Measurements from ENCODE around the gene LMO1.
A peak's percentile ranks its signal among the peaks of the same experiment; 100 is the strongest.

The LMO1 gene

DNA sequence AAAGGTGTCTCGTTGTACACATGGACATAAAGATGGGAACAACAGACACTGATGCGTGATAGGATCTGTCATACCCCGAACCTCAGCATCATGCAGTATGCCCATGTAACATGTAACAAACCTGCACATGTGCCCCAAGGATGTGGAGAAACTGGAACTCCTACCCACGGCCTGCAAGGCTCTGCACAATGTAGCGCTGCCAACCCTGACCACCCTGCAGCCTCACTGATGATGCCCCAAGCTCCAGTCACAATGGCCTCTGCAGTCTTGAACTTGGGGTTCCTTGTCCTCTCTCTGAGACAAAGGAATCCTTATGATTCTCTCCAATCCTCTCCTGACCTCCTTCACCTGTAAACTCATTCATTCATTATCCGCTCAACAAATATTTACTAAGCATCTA, 14.2 kb downstream of the LMO1 start:
- ChIA-PET POLR2A (no interaction called here), CTCF (interaction anchor here (1.0 to 1.8 kb wide), 3 partner anchors 14 to 29 kb away, joined by 3 to 11 read pairs (median 4); partner anchors contain the start of gene LMO1)
- H3K4me3 ChIP-seq (ENCODE audit: low read depth, low read length): no peak overlapping the region
- no peak for DNase-seq (ENCODE audit: low read depth, low spot score)
- TF ChIP-seq, protein P1, sequence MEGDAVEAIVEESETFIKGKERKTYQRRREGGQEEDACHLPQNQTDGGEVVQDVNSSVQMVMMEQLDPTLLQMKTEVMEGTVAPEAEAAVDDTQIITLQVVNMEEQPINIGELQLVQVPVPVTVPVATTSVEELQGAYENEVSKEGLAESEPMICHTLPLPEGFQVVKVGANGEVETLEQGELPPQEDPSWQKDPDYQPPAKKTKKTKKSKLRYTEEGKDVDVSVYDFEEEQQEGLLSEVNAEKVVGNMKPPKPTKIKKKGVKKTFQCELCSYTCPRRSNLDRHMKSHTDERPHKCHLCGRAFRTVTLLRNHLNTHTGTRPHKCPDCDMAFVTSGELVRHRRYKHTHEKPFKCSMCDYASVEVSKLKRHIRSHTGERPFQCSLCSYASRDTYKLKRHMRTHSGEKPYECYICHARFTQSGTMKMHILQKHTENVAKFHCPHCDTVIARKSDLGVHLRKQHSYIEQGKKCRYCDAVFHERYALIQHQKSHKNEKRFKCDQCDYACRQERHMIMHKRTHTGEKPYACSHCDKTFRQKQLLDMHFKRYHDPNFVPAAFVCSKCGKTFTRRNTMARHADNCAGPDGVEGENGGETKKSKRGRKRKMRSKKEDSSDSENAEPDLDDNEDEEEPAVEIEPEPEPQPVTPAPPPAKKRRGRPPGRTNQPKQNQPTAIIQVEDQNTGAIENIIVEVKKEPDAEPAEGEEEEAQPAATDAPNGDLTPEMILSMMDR (IDR thresholded peaks at IDR 0.05; ENCODE audit: insufficient read depth, low read length, missing control alignments): no peak

DNA sequence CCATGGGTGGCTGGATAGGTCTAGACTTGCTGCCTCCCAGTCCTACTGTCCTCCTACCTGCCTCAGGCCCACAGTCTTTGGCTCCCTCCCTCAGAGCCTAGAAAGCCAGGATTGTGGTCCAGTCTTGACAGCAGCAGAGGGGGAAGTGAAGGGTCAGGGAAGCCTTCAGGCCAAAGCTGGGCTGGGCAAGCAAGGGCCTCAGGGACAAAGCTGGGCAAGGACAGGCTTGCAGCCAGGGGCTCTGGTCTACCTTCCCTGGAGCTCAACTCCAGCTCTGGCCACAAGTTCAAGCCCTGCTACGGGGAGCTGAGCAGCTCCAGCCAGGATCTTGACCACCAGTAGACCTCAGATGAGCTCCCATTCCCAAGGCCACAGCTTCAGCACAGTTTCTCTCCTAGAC, 14.9 kb downstream of the LMO1 start:
- TF ChIP-seq, protein P1 (IDR thresholded peaks at IDR 0.05; ENCODE audit: insufficient read depth, low read length, missing control alignments): no peak
- no peak for DNase-seq (ENCODE audit: low read depth, low spot score)
- ChIA-PET CTCF (interaction anchor here (1.6 to 3.4 kb wide), 3 partner anchors 15 to 28 kb away, joined by 4 to 11 read pairs (median 11); partner anchors contain the start of gene LMO1), POLR2A (no interaction called here)
- no peak overlapping the region for H3K4me3 ChIP-seq (ENCODE audit: low read depth, low read length)

DNA sequence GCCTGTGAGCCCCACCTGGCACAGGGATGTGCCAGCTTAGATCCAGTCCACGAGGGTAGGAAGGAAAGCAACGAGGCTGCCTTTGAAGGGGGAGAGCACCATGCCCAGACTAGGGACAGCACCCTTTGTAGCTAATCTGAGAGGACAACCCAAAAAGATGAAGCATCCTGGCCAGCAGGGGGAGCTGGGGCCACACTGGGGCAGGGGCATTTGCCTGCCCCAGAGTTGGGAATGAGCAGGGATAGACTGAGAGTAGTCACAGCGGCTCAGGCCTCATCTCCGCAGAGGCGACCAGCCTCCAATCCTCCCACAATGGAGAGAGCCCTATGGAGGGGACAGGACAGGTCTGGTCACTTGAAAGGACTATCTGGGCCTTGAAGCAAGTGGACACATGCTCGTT, 16.4 kb downstream of the LMO1 start:
- DNase-seq (ENCODE audit: low read depth, low spot score): no peak
- CTCF ChIA-PET: interaction anchor here (1.3 to 3.4 kb wide), 8 partner anchors 10 to 320 kb away, joined by 4 to 13 read pairs (median 8); partner anchors contain the start of gene LMO1
- TF ChIP-seq, protein P1 (IDR thresholded peaks at IDR 0.05; ENCODE audit: insufficient read depth, low read length, missing control alignments): peak; percentile 36
- POLR2A ChIA-PET: no interaction called here
- no peak overlapping the region for H3K4me3 ChIP-seq (ENCODE audit: low read depth, low read length)

DNA sequence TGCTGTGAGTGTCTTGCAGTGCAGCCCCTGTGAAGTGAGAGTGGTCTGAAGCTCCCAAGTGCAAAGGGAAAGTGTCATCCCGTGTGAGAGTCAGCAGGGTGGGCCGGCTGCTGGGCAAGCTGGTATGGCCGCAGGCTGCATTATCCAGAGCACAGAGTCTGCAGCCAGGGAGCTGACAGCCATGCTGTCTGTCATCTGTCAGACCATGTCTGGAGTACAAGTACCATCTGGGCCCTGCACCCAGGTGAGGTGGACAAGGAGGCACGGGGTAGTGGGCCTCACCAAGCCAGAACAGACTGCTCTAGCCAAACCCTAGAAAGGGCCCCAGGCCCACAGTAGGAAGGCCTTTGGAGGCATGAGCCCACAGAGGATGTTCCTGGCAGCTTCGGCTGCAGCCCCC, 20.2 kb downstream of the LMO1 start:
- H3K4me3 ChIP-seq (ENCODE audit: low read depth, low read length): no peak overlapping the region
- DNase-seq (ENCODE audit: low read depth, low spot score): no peak
- POLR2A ChIA-PET: no interaction called here
- CTCF ChIA-PET: interaction anchor here (2.9 kb wide), 1 partner anchor 20 kb away, joined by 19 read pairs; the partner anchor contains the start of gene LMO1
- TF ChIP-seq, protein P1 (IDR thresholded peaks at IDR 0.05; ENCODE audit: insufficient read depth, low read length, missing control alignments): no peak

DNA sequence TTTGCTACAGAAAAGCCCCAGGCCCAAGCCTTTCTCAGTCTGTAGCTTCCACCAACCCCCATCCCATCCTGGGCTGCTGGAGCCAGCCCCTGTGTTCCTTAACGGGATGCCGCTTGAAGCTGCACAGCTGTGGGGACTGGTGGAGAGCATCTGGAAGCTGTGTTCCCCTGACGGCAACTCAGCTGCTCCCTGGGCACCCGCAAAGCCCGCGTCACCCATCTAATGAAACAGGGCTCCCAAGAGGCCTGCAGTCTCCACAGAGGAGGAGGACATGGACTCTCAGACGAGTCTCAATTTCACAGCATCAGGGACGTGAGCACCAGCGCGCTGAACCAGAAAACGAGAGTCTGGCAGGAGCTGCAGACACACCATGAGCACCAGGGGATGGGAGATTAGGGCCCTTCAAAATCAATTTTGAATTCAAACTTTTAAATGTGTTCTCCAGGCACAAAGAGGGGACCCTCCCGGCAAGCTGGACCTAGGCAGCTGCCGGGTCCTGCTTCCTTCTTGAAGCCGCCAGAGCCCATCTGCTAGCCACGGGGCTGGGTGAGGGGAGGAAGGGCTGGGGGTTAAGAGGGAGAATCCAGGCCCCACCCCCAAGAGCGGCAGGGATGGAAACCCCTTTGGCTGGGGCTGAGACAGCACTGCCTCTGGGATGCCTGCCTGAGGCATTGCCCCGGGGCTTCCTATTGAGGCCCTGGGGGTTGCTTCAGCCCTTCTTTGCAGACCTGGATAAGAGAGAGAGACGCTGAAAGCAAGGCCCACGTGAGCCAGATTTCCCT, 21.0 kb downstream of the LMO1 start:
- H3K4me3 ChIP-seq (ENCODE audit: low read depth, low read length): no peak overlapping the region
- DNase-seq (ENCODE audit: low read depth, low spot score): no peak
- ChIA-PET POLR2A (no interaction called here), CTCF (interaction anchor here (0.8 to 2.9 kb wide), 6 partner anchors 10 to 22 kb away, joined by 3 to 19 read pairs (median 4); partner anchors contain the start of gene LMO1)
- TF ChIP-seq, protein P1 (IDR thresholded peaks at IDR 0.05; ENCODE audit: insufficient read depth, low read length, missing control alignments): no peak

DNA sequence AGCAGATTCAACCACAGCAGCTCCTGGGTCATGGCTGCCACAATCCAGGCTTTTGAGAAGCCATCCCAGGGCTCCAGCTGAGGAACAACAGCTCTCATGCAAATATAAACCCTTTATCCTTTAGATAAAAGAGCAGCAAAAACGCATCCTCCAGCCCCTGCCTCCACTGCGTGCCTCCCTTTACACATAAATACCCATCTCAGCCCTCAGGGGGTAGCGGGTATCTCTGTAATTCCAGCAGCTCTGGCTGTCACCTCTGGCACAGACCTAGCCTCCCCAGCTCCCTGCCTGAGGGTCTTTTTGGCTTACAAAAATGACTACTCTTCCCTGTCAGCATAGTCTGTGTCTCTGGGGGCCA, 21.6 kb downstream of the LMO1 start:
- ChIA-PET POLR2A (no interaction called here), CTCF (interaction anchor here (0.8 to 2.9 kb wide), 7 partner anchors 10 to 718 kb away, joined by 3 to 19 read pairs (median 4); partner anchors contain the start of gene LMO1)
- no peak overlapping the region for H3K4me3 ChIP-seq (ENCODE audit: low read depth, low read length)
- no peak for DNase-seq (ENCODE audit: low read depth, low spot score)
- TF ChIP-seq, protein P1 (IDR thresholded peaks at IDR 0.05; ENCODE audit: insufficient read depth, low read length, missing control alignments): no peak
